OCI-LY7 (cell line): ENCODE results near the gene SUDS3.

Source experiments
- EZH2phosphoT487 ChIP-seq: fragments of 200-600 bp; sonication (generic); IDR thresholded peaks from 2 replicates; pipeline ENCODE4 v1.6.1; 2018; ENCODE audit warnings: low read depth, borderline replicate concordance, mild to moderate bottlenecking, mixed run types, antibody characterized with exemption, low read length, moderate library complexity, mixed read lengths
- TF ChIP-seq, protein P1 (sequence below): fragments of 200-600 bp; sonication (generic); conservative IDR thresholded peaks from 2 replicates; pipeline ENCODE4 v1.5.1; 2014; ENCODE audit warnings: mild to moderate bottlenecking, antibody characterized with exemption, low read length, moderate library complexity, mixed read lengths

DNA sequence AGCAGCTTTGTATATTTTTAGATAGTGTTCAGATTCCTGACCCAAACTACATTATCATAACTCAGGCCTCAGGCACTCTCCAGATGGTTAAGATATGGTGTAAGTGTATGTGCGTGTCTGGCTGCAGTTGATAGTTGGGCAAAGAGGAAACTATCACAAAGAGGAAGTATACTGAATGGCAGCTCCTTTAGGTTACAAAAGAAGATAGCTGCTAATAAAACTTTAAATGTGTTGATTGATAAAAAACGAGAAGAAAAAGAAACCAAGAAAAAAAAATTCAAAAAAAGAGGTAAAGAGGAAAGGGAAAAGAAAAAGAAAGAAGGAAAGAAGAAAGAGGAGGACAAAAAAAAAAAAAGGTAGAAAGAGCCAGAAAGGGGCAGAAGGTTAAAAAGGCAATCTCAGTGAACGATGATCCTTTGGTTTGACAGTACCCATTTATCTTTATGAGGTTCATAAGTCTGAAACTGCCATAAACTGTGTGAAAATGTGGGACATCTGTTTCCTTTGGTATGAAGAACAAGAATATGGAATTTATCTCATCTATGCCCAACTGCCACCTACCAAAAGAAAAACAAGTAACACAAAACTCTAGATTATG lies 45.8 kb upstream of the SUDS3 start:
- TF ChIP-seq, protein P1, sequence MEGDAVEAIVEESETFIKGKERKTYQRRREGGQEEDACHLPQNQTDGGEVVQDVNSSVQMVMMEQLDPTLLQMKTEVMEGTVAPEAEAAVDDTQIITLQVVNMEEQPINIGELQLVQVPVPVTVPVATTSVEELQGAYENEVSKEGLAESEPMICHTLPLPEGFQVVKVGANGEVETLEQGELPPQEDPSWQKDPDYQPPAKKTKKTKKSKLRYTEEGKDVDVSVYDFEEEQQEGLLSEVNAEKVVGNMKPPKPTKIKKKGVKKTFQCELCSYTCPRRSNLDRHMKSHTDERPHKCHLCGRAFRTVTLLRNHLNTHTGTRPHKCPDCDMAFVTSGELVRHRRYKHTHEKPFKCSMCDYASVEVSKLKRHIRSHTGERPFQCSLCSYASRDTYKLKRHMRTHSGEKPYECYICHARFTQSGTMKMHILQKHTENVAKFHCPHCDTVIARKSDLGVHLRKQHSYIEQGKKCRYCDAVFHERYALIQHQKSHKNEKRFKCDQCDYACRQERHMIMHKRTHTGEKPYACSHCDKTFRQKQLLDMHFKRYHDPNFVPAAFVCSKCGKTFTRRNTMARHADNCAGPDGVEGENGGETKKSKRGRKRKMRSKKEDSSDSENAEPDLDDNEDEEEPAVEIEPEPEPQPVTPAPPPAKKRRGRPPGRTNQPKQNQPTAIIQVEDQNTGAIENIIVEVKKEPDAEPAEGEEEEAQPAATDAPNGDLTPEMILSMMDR = no peak
- TF ChIP-seq EZH2phosphoT487 = no peak
